Central memory CD8-positive, alpha-beta T cell (primary cell): ENCODE results near the gene CD300LF.

Experiments
- ATAC-seq: fragments of 150-1000 bp; cut with Tn5 transposase; replicated peaks from 2 replicates; pipeline ENCODE4 v1.10.0; 2022; ENCODE audit warnings: mild to moderate bottlenecking, moderate FRiP score, moderate number of reproducible peaks; ENCODE audit not compliant: poor library complexity, severe bottlenecking; ENCODE audit errors: extremely low read depth
- DNase-seq, 2 donors: peaks; one replicate each; pipeline ENCODE4 v3.0.0; 2021; ENCODE audit warnings: low spot score in 2 of 2
- H3K27ac Mint-ChIP-seq: one replicate; pipeline ENCODE4 v1.8.0; 2022; ENCODE audit warnings: low read depth, mild to moderate bottlenecking, moderate library complexity, mixed read lengths
- H3K27me3 Mint-ChIP-seq: one replicate; pipeline ENCODE4 v1.8.0; 2022; ENCODE audit warnings: mixed read lengths
- H3K36me3 Mint-ChIP-seq: one replicate; pipeline ENCODE4 v1.8.0; 2022; ENCODE audit warnings: mild to moderate bottlenecking, moderate library complexity, mixed read lengths; ENCODE audit not compliant: insufficient read depth
- H3K4me1 Mint-ChIP-seq: one replicate; pipeline ENCODE4 v1.8.0; 2022; ENCODE audit warnings: mixed read lengths
- H3K4me3 Mint-ChIP-seq: one replicate; pipeline ENCODE4 v1.8.0; 2022; ENCODE audit warnings: mild to moderate bottlenecking, moderate library complexity, mixed read lengths
- H3K9me3 Mint-ChIP-seq: one replicate; pipeline ENCODE4 v1.8.0; 2022; ENCODE audit warnings: mixed read lengths

Gene CD300LF

DNA sequence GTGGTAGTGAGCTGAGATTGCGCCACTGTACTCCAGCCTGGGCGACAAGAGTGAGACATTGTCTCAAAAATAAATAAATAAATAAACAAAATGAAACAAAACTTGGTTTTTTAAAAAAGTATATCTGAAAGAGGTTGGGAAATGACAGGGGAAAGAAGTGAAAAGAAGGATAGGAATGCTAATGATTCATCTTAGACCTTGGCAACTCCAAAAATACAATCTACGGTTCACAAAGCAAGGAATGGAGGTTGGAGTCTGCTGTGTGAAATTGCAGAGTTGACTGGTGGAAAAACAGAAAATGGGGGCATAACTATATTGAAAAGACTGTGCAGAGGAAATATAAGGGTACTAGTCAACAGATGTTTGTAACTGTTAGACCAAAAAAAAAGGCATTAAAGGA, 49.2 kb downstream of the CD300LF start:
- no peaks in the 10 kb centered on the region for H3K9me3 Mint-ChIP-seq
- H3K27ac Mint-ChIP-seq: no peak overlapping the region
- no peak for ATAC-seq
- no peaks in the 10 kb centered on the region for H3K4me1 Mint-ChIP-seq
- H3K27me3 Mint-ChIP-seq: peaks cover 80% of the 10 kb centered on the region
- no peak overlapping the region for H3K4me3 Mint-ChIP-seq
- DNase-seq: no peak
- no peaks in the 10 kb centered on the region for H3K36me3 Mint-ChIP-seq

DNA sequence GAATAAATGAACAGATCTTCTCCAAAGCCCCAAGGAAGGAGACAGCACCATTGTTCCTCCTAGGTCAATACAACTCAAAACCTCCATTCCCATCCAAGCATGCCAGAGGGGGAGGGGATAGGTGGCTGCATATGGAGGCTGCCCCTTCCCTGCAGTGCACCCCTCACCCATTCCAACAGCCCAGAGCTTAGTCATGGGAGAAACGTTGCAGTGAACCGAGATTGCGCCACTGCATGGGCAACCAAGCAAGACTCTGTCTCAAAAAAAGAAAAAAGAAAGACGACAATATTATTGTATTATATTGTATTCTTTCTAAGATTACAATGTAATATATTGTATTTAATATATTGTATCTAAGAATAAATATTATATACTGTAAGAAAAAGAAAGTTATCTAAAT, 52.8 kb downstream of the CD300LF start:
- Mint-ChIP-seq H3K4me1 (peaks cover 8% of the 10 kb centered on the region), H3K9me3 (no peaks in the 10 kb centered on the region), H3K4me3 (no peak overlapping the region), H3K27ac (no peak overlapping the region), H3K27me3 (peaks cover 58% of the 10 kb centered on the region), H3K36me3 (peaks cover 1% of the 10 kb centered on the region)
- no peak for DNase-seq
- ATAC-seq: no peak

DNA sequence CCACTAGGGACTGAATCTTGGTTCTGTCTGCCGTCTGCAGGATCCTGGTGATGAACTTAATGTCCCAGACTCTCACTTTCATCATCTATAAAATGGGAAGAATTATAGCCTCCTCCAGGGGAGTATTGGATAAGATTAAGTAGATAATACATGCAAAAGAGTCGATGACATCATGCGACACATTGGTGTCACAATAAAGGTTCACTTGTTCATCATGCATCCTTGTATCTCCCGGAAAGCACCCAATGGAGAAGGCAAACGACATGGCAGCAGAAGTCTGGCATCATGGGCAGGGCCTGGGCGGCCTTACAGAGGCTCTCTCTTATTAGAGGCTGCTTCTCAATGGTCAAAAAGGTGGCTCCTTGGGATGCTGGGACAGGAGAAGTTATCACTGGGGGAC, 54.1 kb downstream of the CD300LF start:
- no peak for DNase-seq
- no peak for ATAC-seq
- H3K36me3 Mint-ChIP-seq: peaks cover 1% of the 10 kb centered on the region
- no peaks in the 10 kb centered on the region for H3K9me3 Mint-ChIP-seq
- peaks cover 8% of the 10 kb centered on the region for H3K4me1 Mint-ChIP-seq
- H3K27ac Mint-ChIP-seq: no peak overlapping the region
- H3K27me3 Mint-ChIP-seq: peaks cover 58% of the 10 kb centered on the region
- no peak overlapping the region for H3K4me3 Mint-ChIP-seq

DNA sequence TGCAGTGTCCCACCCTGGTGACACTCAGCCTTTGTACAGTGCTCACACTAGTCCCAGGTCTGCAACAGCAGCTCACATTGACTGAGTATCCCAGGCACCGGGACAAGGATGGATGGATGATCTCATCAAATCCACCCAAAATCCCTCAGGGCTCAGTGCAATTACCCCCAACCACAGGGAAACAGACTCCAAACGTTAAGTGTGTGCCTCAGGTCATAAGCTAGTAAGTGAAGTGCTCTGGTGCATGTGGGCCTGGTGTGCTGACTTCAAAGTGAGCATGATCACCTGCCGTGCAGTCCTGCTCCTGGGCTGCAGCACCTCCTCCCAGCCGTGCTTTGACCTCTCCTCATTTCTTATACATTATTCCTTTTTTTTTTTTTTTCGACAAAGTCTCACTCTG, 58.0 kb downstream of the CD300LF start:
- H3K27ac Mint-ChIP-seq: no peak overlapping the region
- peaks cover 8% of the 10 kb centered on the region for H3K4me1 Mint-ChIP-seq
- no peak overlapping the region for H3K4me3 Mint-ChIP-seq
- H3K27me3 Mint-ChIP-seq: peaks cover 59% of the 10 kb centered on the region
- DNase-seq (no peak), ATAC-seq (no peak)
- H3K9me3 Mint-ChIP-seq: no peaks in the 10 kb centered on the region
- H3K36me3 Mint-ChIP-seq: peaks cover 1% of the 10 kb centered on the region

DNA sequence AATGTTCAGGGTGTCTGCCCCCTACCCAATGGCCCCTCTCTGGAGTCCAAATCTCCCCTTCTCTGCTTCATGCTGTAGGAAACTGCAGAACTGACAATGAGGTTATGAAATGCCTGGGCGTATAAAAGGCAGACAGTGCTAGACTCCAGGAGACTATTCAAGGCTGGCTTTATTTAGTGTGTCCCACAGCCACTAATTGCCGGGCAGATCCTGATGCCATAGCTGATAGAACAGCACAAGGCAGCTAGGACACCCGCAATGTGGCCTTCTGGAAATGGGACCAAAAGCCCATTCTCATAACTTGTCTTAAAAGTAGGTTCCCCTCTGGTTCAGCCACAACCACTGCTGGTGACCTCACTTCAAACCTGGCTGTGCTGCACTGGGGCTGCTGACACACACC, 60.7 kb downstream of the CD300LF start:
- DNase-seq (no peak), ATAC-seq (no peak)
- no peak overlapping the region for H3K4me3 Mint-ChIP-seq
- no peak overlapping the region for H3K27ac Mint-ChIP-seq
- H3K27me3 Mint-ChIP-seq: peaks cover 76% of the 10 kb centered on the region
- peaks cover under 1% of the 10 kb centered on the region for H3K4me1 Mint-ChIP-seq
- H3K9me3 Mint-ChIP-seq: no peaks in the 10 kb centered on the region
- H3K36me3 Mint-ChIP-seq: peaks cover 1% of the 10 kb centered on the region

GRCh38 chr17:74649909-74650308, 62.8 kb downstream of the CD300LF start:
- ATAC-seq (no peak), DNase-seq (no peak)
- Mint-ChIP-seq H3K27me3 (peaks cover 96% of the 10 kb centered on the region), H3K4me3 (no peak overlapping the region), H3K9me3 (no peaks in the 10 kb centered on the region), H3K27ac (no peak overlapping the region), H3K36me3 (no peaks in the 10 kb centered on the region), H3K4me1 (no peaks in the 10 kb centered on the region)

DNA sequence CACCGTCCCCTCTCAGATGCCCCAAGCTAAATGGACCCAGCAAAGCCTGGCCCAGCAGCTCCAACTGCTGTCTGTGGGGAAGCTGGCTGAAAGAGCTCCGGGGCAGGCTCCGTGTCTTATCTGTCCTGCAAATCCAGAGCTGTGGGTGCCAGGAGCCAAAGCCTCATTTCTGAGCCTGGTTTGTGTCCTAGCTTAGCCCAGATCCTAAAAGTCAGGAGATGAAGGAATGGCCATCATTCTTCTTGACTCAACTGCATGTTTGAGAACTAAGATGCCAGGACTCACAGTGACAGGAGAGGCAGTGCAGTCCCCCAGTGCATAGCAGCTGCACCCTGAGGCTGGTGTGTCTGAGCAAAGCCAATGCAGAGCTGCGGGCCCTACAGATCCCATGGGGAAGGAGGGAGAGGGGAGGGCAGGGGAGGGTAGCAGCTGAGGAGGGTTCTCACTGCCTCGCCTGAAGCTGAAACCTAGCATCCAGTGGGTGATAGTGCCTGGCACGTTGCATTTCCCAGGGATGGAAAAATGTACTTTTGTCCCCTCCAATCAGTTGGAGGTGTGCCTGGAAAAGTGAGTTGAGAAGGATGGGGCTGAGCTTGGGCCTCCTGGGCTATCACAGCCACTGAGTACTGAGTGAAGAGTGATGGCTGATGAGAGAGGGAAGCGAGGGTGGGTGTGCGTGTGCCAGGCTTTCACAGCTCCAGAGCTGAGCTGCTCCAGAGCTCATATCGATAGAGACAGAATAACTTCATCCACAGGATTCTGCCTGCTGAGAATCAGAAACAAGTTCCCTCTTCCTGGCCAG, 64.7 kb downstream of the CD300LF start:
- ATAC-seq (no peak), DNase-seq (no peak)
- Mint-ChIP-seq H3K27ac (no peak overlapping the region), H3K27me3 (peaks cover 96% of the 10 kb centered on the region), H3K9me3 (no peaks in the 10 kb centered on the region), H3K36me3 (peaks cover 1% of the 10 kb centered on the region), H3K4me1 (no peaks in the 10 kb centered on the region), H3K4me3 (no peak overlapping the region)

- no peak overlapping the region for H3K4me3 Mint-ChIP-seq
- ATAC-seq: no peak
- no peak for DNase-seq
- peaks cover 96% of the 10 kb centered on the region for H3K27me3 Mint-ChIP-seq
- H3K27ac Mint-ChIP-seq: no peak overlapping the region
- H3K36me3 Mint-ChIP-seq: peaks cover 1% of the 10 kb centered on the region
- H3K4me1 Mint-ChIP-seq: no peaks in the 10 kb centered on the region
- H3K9me3 Mint-ChIP-seq: no peaks in the 10 kb centered on the region
Measured at GRCh38 chr17:74646231-74646630, 66.5 kb downstream of the CD300LF start.

GRCh38 chr17:74645010-74645409, 67.7 kb downstream of the CD300LF start:
- no peak overlapping the region for H3K27ac Mint-ChIP-seq
- ATAC-seq (no peak), DNase-seq (no peak)
- H3K36me3 Mint-ChIP-seq: peaks cover 1% of the 10 kb centered on the region
- H3K4me3 Mint-ChIP-seq: no peak overlapping the region
- H3K4me1 Mint-ChIP-seq: peaks cover 2% of the 10 kb centered on the region
- H3K9me3 Mint-ChIP-seq: no peaks in the 10 kb centered on the region
- H3K27me3 Mint-ChIP-seq: peaks cover 91% of the 10 kb centered on the region

GRCh38 chr17:74644419-74644818, 68.3 kb downstream of the CD300LF start:
- H3K9me3 Mint-ChIP-seq: no peaks in the 10 kb centered on the region
- H3K4me3 Mint-ChIP-seq: no peak overlapping the region
- peaks cover 1% of the 10 kb centered on the region for H3K36me3 Mint-ChIP-seq
- no peak overlapping the region for H3K27ac Mint-ChIP-seq
- no peak for ATAC-seq
- peaks cover 92% of the 10 kb centered on the region for H3K27me3 Mint-ChIP-seq
- H3K4me1 Mint-ChIP-seq: peaks cover 8% of the 10 kb centered on the region
- no peak for DNase-seq
